Measurements from ENCODE around the gene MME.

- TF ChIP-seq, protein P1, sequence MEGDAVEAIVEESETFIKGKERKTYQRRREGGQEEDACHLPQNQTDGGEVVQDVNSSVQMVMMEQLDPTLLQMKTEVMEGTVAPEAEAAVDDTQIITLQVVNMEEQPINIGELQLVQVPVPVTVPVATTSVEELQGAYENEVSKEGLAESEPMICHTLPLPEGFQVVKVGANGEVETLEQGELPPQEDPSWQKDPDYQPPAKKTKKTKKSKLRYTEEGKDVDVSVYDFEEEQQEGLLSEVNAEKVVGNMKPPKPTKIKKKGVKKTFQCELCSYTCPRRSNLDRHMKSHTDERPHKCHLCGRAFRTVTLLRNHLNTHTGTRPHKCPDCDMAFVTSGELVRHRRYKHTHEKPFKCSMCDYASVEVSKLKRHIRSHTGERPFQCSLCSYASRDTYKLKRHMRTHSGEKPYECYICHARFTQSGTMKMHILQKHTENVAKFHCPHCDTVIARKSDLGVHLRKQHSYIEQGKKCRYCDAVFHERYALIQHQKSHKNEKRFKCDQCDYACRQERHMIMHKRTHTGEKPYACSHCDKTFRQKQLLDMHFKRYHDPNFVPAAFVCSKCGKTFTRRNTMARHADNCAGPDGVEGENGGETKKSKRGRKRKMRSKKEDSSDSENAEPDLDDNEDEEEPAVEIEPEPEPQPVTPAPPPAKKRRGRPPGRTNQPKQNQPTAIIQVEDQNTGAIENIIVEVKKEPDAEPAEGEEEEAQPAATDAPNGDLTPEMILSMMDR (IDR thresholded peaks at IDR 0.05) = no peak
- TF ChIP-seq POLR2A (IDR thresholded peaks at IDR 0.05) = no peak
Observed at GRCh38 chr3:155089495-155089894, 9.4 kb downstream of the MME start.
